ENCODE data around the gene CPS1.

Gene CPS1

DNA sequence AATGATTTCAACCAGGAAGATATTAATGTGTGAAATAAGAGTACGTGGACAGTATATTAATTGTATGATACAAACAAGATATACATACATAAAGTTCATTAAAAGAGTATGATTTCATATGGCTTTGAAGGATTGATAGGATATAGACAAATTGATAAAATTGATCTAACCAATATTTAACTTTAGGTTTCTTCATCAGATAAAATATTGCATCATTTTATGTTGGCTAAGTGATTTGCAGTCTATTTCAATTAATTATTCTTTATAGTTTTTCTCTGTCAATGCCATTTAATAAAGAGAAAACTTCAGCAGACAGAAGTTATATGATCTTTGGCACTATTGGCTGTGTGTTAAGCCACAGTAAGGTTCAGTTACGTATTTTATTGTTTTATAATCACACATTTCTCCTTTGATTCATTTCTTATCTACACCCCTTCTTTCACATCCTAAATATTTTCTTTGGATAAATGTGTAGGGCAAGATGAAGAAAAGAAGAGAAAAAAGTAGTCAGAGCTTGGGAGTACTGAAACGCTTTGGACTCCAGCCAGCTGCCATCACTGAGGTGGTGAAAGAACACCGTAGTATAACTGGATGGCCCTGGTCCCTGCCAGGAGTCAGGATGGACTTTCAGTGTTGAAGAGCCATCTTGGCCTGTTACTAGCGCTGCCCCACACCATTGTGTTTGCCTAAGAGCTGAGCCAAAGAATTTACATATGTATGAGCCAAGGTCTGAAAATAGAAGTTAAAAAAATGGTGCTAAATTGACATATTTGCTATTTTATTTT lies 9.8 kb upstream of the CPS1 start:
- no peak for TF ChIP-seq FOXP2 (optimal IDR thresholded peaks at IDR 0.05; ENCODE audit: borderline replicate concordance, extremely low read depth, extremely low read length, insufficient read depth)
- no peak for TF ChIP-seq SIN3A (IDR thresholded peaks at IDR 0.05; ENCODE audit: borderline replicate concordance, insufficient read depth, low read length)
- TF ChIP-seq POLR2AphosphoS5 (IDR thresholded peaks at IDR 0.05; ENCODE audit: low read depth, low read length) = no peak
- TF ChIP-seq REST (IDR thresholded peaks at IDR 0.05; ENCODE audit: insufficient read depth in 1 of 2, low read depth in 2 of 2, low read length in 2 of 2) = no peak
- TF ChIP-seq TAF1 (IDR thresholded peaks at IDR 0.05; ENCODE audit: borderline replicate concordance, insufficient read depth, low read length) = no peak

DNA sequence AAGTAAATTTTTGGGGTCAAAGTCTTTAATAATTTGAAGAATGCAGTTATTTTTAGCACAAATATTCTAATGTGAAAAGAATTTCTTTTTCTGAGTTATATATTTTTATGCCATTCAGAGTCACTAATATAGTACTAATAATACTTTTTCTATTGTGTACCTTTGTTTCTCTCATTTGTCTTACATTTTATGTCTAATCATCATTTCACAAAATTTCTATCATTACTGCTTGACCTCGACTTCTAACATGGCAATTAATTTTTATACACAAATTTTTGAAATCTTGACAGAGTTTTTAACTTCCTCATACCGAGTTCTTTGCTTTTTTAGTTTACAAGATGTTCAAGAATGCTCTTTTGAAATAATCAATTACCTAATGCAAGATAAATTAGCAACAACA lies 8.4 kb upstream of the CPS1 start:
- no peak for TF ChIP-seq POLR2AphosphoS5 (IDR thresholded peaks at IDR 0.05; ENCODE audit: low read depth, low read length)
- TF ChIP-seq TAF1 (IDR thresholded peaks at IDR 0.05; ENCODE audit: borderline replicate concordance, insufficient read depth, low read length) = no peak
- no peak for TF ChIP-seq REST (IDR thresholded peaks at IDR 0.05; ENCODE audit: insufficient read depth in 1 of 2, low read depth in 2 of 2, low read length in 2 of 2)
- no peak for TF ChIP-seq FOXP2 (optimal IDR thresholded peaks at IDR 0.05; ENCODE audit: borderline replicate concordance, extremely low read depth, extremely low read length, insufficient read depth)

DNA sequence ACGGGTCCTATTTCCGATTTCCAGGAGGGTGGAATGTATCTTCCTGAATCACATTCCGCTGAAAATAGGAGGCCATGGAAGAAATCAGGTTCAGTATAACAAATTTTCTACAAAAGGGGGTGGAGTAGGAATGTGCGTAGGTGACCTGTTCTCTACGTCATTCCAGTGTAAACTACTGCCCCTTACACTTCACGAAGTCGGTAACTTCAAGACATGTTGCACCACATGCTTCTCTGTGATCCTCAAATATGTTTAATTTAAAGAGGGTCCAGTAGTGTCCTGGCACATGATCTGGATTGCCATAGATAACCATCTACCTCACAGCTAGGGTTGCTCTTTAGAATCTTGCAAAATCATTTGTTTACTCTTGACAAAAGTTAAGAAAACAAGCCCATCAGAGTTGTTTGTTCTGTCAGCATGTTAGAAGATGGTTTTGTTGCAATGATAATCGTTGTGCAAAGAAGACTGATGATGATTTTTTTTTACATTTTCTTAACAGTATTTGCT lies 7.5 kb upstream of the CPS1 start:
- no peak for TF ChIP-seq POLR2AphosphoS5 (IDR thresholded peaks at IDR 0.05; ENCODE audit: low read depth, low read length)
- no peak for TF ChIP-seq TAF1 (IDR thresholded peaks at IDR 0.05; ENCODE audit: borderline replicate concordance, insufficient read depth, low read length)
- no peak for TF ChIP-seq SIN3A (IDR thresholded peaks at IDR 0.05; ENCODE audit: borderline replicate concordance, insufficient read depth, low read length)
- TF ChIP-seq REST (IDR thresholded peaks at IDR 0.05; ENCODE audit: insufficient read depth in 1 of 2, low read depth in 2 of 2, low read length in 2 of 2) = no peak
- no peak for TF ChIP-seq FOXP2 (optimal IDR thresholded peaks at IDR 0.05; ENCODE audit: borderline replicate concordance, extremely low read depth, extremely low read length, insufficient read depth)

- TF ChIP-seq FOXP2 (optimal IDR thresholded peaks at IDR 0.05; ENCODE audit: borderline replicate concordance, extremely low read depth, extremely low read length, insufficient read depth) (no peak), SIN3A (IDR thresholded peaks at IDR 0.05; ENCODE audit: borderline replicate concordance, insufficient read depth, low read length) (no peak), TAF1 (IDR thresholded peaks at IDR 0.05; ENCODE audit: borderline replicate concordance, insufficient read depth, low read length) (no peak), REST (IDR thresholded peaks at IDR 0.05; ENCODE audit: insufficient read depth in 1 of 2, low read depth in 2 of 2, low read length in 2 of 2) (no peak), POLR2AphosphoS5 (IDR thresholded peaks at IDR 0.05; ENCODE audit: low read depth, low read length) (no peak)
Observed at GRCh38 chr2:210551001-210551400, 5.4 kb upstream of the CPS1 start.

Data from PFSK-1 (cell line).